Stimulated activated CD4-positive, alpha-beta T cell treated with anti-CD3 and anti-CD28 coated beads, Interleukin-2, amount 100 ng/mL, for 4 hours (primary cell): ENCODE data around the gene DNAAF9.

Source experiments
- DNase-seq: peaks from one replicate; pipeline ENCODE4 v3.0.0-alpha.2; 2020; ENCODE audit warnings: low read depth

The DNAAF9 gene

DNA sequence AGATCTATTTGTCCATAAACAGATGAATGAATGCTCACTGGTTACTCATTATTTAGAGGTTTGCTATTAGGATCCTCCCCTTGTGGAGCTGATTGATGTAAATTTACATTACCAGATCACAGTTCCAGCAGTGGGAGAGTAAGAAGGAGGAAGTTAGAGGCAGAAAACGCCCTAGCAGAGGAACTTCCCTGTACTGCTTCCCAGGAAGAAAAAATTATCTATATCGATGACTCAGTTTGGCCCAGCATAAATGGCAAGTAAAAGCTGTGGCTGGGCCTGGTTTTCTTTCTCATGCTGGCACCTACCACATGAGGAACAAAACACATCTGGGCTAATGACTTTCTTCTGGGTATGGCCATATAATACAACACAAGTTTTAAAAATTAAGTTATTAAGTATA, 35.7 kb downstream of the DNAAF9 start:
- no peak for DNase-seq

DNA sequence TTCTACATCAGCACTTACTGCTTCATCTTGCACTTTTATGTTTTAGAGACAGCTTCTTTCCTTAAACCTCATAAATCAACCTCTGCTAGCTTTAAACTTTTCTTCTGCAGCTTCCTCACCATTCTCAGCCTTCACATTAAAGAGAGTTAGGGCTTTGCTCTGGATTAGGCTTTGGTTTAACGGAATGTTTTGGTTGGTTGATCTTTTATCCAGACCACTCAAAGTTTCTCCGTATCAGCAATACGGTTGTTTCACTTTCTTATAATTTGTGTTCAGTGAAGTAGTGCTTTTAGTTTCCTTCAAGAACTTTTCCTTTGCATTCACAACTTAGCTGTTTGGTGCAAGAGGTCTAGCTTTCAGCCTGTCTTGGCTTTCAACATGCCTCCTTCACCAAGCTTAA, 40.4 kb downstream of the DNAAF9 start:
- DNase-seq: no peak

DNA sequence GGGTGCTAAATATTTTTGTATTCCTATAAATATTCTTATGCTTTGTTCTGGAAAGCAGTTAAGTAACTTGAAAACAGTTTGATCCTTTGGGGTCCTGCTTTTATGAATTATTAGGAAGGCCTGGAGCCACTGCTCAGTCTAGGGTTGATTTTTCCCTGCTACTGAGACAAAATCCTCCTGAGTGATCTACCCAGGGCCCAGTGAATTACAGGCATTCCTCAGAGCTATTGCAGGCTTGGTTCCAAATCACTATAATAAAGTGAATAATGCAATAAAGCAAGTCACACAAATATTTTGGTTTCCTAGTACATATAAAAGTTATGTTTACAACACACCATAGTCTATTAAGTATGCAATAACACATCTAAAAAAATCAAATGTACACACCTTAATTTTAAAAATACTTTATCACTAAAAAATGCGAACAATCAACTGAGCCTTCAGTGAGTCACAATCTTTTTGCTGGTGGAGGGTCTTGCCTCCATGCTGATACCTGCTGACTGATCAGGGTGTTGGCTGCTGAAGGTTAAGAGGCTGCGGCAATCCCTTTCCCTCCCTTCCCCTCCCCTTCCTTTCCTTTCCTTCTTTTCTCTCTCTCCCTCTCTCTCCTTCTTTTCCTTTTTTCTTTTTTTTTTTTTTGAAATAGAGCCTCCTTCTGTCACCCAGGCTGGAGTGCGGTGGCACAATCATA, 43.0 kb downstream of the DNAAF9 start:
- no peak for DNase-seq

DNA sequence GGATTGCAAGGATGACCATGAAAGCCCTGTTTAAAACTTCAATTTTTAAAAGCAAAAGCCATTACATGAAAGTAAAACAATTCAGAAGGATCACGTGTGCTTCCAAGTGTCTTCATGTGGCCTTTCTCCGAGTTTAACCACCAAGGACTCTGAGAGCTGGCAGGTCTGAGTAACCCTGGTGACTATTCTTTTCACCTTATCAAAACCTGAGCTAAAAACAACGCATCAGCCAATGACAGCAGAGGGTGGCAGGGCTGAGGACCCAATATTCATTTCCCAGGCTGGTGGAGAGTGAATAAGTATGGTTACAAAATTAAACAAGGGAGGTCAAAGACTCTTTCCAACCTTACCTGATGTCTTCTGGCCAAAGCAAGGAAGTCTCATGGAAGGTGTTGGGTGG, 46.7 kb downstream of the DNAAF9 start:
- DNase-seq: no peak

DNA sequence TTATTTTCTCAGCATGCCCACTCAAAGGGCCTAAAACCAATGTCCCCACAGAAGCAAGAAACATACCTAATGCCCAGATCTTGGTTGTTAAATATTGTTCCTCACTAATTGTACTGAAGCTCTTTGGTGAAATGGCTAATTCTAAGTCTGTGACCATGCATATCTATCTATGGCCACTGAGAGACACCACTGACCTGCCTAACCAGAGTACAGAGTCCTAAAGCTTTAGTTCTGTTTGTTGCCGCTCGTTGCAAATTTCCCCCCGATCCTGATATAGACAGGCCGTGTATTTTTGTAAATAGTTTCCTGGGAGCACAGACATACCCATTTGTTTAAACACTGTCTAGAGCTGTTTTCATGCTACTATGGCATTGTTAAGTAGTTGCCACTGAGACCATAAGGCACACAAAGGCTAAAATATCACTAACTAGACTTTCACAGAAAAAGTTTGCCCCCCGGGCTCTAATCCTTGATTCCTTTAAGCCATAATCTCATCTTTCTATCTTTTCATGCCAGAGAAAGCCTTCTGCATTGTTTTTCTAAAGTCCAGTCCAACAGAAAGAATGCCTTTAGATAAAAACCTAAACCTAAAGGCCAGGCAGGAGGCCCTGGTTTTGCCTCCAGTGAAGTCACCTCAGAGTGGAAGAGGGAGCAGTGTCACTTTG, 48.7 kb downstream of the DNAAF9 start:
- DNase-seq: no peak
